ENCODE measurements around the gene ABL1.

DNA sequence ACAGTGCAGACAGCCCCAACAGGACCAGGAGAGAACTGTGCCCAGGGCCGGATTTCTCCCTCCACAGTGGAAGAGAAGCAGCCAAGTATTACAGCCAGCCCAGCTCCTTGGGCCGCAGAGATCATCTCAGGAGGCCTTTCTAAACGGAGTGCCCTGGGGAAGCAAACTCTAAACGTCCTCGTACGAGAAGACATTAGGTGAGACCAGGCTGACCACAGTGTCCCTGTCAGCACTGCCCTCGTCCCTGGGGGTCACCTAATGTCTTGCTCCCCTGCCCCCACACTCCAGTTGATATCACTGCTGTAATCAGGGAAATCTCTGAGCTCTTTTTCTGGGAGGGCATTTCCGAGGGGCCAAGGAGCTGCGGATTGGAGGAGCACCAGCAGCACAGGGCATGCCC, 55.1 kb downstream of the ABL1 start:
- TF ChIP-seq, protein P1, sequence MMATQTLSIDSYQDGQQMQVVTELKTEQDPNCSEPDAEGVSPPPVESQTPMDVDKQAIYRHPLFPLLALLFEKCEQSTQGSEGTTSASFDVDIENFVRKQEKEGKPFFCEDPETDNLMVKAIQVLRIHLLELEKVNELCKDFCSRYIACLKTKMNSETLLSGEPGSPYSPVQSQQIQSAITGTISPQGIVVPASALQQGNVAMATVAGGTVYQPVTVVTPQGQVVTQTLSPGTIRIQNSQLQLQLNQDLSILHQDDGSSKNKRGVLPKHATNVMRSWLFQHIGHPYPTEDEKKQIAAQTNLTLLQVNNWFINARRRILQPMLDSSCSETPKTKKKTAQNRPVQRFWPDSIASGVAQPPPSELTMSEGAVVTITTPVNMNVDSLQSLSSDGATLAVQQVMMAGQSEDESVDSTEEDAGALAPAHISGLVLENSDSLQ (IDR thresholded peaks at IDR 0.05) = no peak
- TF ChIP-seq SUZ12 (IDR thresholded peaks at IDR 0.05) = no peak
- no peak for TF ChIP-seq LEF1 (IDR thresholded peaks at IDR 0.05; ENCODE audit: borderline replicate concordance)
- TF ChIP-seq ELF4 (IDR thresholded peaks at IDR 0.05) = no peak
